Measurements from ENCODE around the gene GNPTG. TPM values are rescaled to one million over a fixed set of nuclear protein-coding genes. Genes with fewer than 3 reads are reported as not detected.

The GNPTG gene
- total and polyA plus RNA-seq, 2 of the 8 experiments (the other 6 are each of a cell fraction or from before 2014, with no cell fraction given): 26.2 to 51.2 TPM

- H3K79me1 ChIP-seq (ENCODE audit: low read depth, low read length): peaks cover 6% of the 10 kb centered on the region; the same call in 1 of the 2 replicates
- no peak for FAIRE-seq
- no peak overlapping the region for H3K4me3 ChIP-seq (ENCODE audit: extremely low read depth in 1 of 4, insufficient read depth in 2 of 4, low read depth in 3 of 4, low read length in 4 of 4)
- H4K8ac ChIP-seq (ENCODE audit: extremely low read depth, insufficient read depth, low read length): no peak overlapping the region
- H3K27me3 ChIP-seq (replicated peaks in 1 of 4; ENCODE audit: control insufficient read depth in 3 of 4, extremely low read depth in 1 of 4, insufficient read depth in 3 of 4, low read length in 3 of 4): no peaks in the 10 kb centered on the region
- CTCF ChIA-PET (ENCODE audit: partially characterized antibody): interaction anchor here (0.6 to 1.5 kb wide), 5 partner anchors 9 to 1542 kb away, joined by 3 to 6 read pairs (median 3); no protein-coding TSS in a partner anchor
- no peak overlapping the region for H4K91ac ChIP-seq (replicated peaks; ENCODE audit: insufficient read length, low read length)
- H2BK5ac ChIP-seq (ENCODE audit: low read depth, low read length): no peak overlapping the region
- no peak overlapping the region for H2BK20ac ChIP-seq (ENCODE audit: low read length)
- no peak overlapping the region for H3K4ac ChIP-seq (replicated peaks; ENCODE audit: insufficient read length, low read depth, low read length)
- no peaks in the 10 kb centered on the region for H3K9me3 ChIP-seq (ENCODE audit: insufficient read depth in 2 of 2, low read depth in 1 of 2, low read length in 1 of 2)
- no peak overlapping the region for H3K14ac ChIP-seq (ENCODE audit: insufficient read length)
- H3K27ac ChIP-seq (ENCODE audit: low read depth, low read length): no peak overlapping the region
- no peak overlapping the region for H3K18ac ChIP-seq (ENCODE audit: extremely low read depth, low read length)
- 95% methylated on average over 13 of the region's 13 CpGs; no CpG with 5 or more reads in 1 of the 2 experiments for WGBS, 2 experiments (ENCODE audit: extremely low coverage in 1 of 2, insufficient coverage in 1 of 2, insufficient read length in 1 of 2, insufficient replicate concordance in 2 of 2, low coverage in 1 of 2, low lambda C conversion rate in 2 of 2, missing lambda C conversion rate in 1 of 2)
- no peak overlapping the region for H2BK15ac ChIP-seq (ENCODE audit: low read length)
- no peak overlapping the region for H2AFZ ChIP-seq (ENCODE audit: low read length)
- H2BK120ac ChIP-seq (replicated peaks; ENCODE audit: low read depth, low read length): no peak overlapping the region
- H3K4me2 ChIP-seq (ENCODE audit: insufficient read depth in 1 of 2, low read depth in 2 of 2, low read length in 2 of 2): no peak overlapping the region
- H2AK5ac ChIP-seq (ENCODE audit: low read depth, low read length): no peak overlapping the region
- no peaks in the 10 kb centered on the region for H3K4me1 ChIP-seq (replicated peaks in 1 of 4; ENCODE audit: control insufficient read depth in 3 of 4, insufficient read depth in 4 of 4, low read length in 3 of 4)
- no peak for TF ChIP-seq ATF2 (IDR thresholded peaks at IDR 0.05; ENCODE audit: low read length)
- TF ChIP-seq RNF2 (IDR thresholded peaks at IDR 0.05; ENCODE audit: borderline replicate concordance, low read depth, low read length, missing control alignments, poor library complexity, severe bottlenecking): no peak
- no peak overlapping the region for H2BK12ac ChIP-seq (ENCODE audit: low read depth, low read length)
- H3K56ac ChIP-seq (replicated peaks; ENCODE audit: insufficient read length, low read depth, low read length): no peak overlapping the region
- no peak overlapping the region for H3K23ac ChIP-seq (ENCODE audit: insufficient read length)
- no peaks in the 10 kb centered on the region for H3K23me2 ChIP-seq (ENCODE audit: low read depth, low read length)
- POLR2A ChIA-PET (ENCODE audit: partially characterized antibody): no interaction called here
- no peak overlapping the region for H3K9ac ChIP-seq (replicated peaks in 1 of 4; ENCODE audit: extremely low read depth in 1 of 4, low read depth in 3 of 4, low read length in 3 of 4)
- peaks cover 0 to 9% of the 10 kb centered on the region in 2 experiments; a peak in 1 of 4 replicates for H3K79me2 ChIP-seq (ENCODE audit: control insufficient read depth in 1 of 2, insufficient read depth in 2 of 2, low read length in 2 of 2)
- H4K5ac ChIP-seq (ENCODE audit: insufficient read length, low read depth, low read length): no peak overlapping the region
- DNase-seq (ENCODE audit: low read depth in 1 of 2, low spot score in 2 of 2): no peak
- peaks cover 0 to 9% of the 10 kb centered on the region in 2 experiments for H4K20me1 ChIP-seq (replicated peaks in 1 of 2; ENCODE audit: control insufficient read depth in 1 of 2, insufficient read depth in 2 of 2, low read length in 2 of 2)
- H3K36me3 ChIP-seq (ENCODE audit: control insufficient read depth in 2 of 4, insufficient read depth in 4 of 4, low read length in 3 of 4): peaks cover 0 to 15% (median 1%) of the 10 kb centered on the region in 4 experiments; a peak in 3 of 8 replicates
Observed at GRCh38 chr16:1401758-1402154, 50.0 kb downstream of the GNPTG start.
